Bone marrow (tissue), 2 donors: ENCODE data around the gene HPRT1.
"Not testable (repeated sequence)": the region's sequence is repeated elsewhere in the genome, so short reads cannot be mapped to it uniquely, and the experiment has no call there.

Source experiments
- DNase-seq, 2 donors: peaks; one replicate each; lab custom pipeline; 2025; lab: John Stamatoyannopoulos, UW

Gene HPRT1

GRCh38 chrX:134460005-134460861, at the start of gene HPRT1:
TSS of gene HPRT1 (plus strand) at chrX:134460165. CDS start at chrX:134460312, 147 bp downstream.
- peak; percentile 44 to 48 for DNase-seq

DNA sequence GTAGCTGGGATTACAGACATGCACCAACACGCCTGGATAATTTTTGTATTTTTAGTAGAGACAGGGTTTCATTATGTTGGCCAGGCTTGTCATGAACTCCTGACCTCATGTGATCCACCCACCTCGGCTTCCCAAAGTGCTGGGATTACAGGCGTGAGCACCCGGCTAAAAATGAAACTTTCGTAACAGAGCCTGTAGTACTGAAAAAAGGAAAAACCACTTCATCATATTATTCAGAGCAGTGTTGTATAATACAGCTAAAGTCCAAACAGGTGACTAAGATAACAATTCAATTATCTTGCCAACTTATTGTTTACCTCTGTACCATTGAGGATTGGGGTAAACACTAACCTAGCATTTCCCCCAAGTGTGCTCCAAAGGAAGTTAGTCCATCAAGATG, 43.9 kb upstream of the HPRT1 start:
- no peak for DNase-seq

GRCh38 chrX:134418317-134419113, 41.5 kb upstream of the HPRT1 start:
- DNase-seq: no peak

DNA sequence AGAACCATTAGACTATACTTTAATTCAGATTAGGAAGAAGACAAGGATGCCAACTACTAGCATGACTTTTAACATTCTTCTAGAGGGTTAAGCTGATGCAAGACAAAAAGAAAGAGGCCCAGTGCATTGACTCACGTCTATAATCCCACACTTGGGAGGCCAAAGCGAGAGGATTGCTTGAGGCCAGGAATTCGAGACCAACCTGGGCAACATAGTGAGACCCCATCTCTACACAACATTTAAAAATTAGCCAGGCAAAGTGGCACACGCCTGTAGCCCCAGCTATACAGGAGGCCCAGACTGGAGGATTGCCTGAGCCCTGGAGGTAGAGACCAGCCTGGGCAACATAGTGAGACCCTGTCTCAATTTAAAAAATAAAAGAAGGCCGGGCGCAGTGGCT, 40.2 kb upstream of the HPRT1 start:
- no peak for DNase-seq

GRCh38 chrX:134423606-134424005, 36.4 kb upstream of the HPRT1 start:
- no peak for DNase-seq

GRCh38 chrX:134426281-134426680, 33.7 kb upstream of the HPRT1 start:
- DNase-seq: no peak

- DNase-seq: no peak
Measured at GRCh38 chrX:134431894-134432293, 28.1 kb upstream of the HPRT1 start.

DNA sequence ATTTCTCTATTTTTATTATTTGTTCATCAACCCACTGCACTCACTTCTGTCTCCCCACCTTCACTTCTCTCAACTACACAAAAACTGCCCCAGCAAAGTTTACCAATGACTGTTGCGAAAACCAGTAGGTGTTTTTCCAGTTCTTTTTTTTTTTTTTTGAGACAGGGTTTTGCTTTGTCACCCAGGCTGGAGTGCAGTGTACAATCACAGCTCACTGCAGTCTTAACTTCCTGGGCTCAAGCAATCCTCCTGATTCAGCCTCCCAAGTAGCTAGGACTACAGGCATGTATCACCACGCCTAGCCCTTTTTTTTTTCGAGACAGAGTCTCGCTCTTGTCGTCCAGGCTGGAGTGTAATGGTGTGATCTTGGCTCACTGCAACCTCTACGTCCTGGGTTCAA, 24.1 kb upstream of the HPRT1 start:
- no peak for DNase-seq

DNA sequence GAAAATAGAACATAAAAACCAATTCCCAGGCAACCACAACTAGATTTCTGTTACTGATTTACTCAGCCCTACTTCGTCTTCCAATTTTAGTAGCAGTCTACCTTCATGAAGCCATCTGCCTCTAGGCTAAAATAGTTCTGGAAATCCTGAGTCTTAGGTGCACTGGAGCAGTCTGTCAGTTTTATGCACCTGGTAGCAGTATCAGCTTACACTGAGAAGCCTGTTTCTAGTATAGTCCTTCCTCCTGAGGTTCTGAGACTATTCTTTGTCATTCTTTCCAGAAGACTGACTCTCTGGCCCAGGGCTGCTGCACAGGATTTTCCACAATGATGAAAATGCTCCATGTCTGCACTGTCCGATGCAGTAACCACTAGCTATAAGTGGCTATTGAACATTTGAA, 16.9 kb upstream of the HPRT1 start:
- no peak for DNase-seq

DNA sequence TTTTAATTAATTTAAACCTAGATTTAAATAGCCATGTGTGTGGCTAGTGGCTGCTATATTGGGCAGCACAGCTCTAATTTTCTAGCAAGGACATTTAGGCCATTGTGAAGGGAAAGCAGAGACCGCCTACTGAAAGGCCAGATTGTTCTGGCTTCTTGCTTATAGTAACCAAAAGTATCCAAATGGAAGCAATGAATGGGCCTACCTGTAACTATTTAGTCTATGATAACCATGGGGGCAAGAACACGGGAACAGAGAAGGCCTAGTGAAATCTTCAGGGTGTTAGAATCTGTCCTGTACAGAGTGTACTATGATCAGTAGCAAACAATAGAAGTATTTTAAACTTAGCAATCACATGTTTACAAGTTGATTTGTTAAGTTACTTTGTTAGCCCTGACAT, 16.5 kb upstream of the HPRT1 start:
- DNase-seq: no peak

DNA sequence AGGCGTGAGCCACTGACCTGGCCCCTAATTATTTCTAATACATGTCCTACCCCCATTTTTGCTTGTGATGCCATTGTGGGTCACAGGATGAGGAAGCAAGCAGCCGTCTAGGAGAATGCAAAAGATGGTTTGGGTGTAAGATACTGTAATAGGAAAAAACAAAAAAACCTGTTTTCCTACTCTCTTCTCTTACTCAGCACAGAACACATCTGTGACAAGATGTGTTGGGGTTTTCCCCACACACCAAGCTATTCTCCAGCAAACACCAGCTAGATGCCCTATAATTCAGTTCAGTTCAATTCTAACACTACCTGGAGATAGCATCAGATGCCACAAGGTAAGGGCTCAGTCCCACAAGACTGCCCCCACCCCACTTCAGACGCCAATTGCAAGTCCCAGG, 15.3 kb upstream of the HPRT1 start:
- DNase-seq: no peak

DNA sequence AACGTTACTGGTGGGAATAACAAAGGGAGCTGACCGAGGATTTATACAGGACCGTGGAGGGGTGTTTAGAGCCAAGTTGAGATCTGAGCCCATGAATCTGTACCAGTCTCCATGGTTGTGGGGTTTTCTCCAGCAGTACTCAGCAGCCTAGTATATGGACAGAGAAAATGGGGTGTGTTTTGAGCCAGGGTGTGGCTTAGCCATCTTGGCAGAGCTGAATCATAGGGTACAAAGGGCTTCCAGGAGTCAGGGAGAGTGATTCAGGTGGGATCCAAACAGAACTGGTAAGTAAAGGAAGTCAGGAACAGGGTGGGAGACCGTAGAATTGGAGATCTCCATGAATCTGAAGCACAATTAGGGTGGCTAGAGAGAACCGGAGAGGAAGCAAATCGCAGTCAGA, 7.4 kb upstream of the HPRT1 start:
- DNase-seq: no peak

- DNase-seq: no peak
Measured at GRCh38 chrX:134453631-134454030, 6.3 kb upstream of the HPRT1 start.

GRCh38 chrX:134454506-134454905, 5.5 kb upstream of the HPRT1 start:
- DNase-seq: no peak

- no peak for DNase-seq
Measured at GRCh38 chrX:134457708-134458107, 2.3 kb upstream of the HPRT1 start.

- no peak for DNase-seq
Measured at GRCh38 chrX:134459683-134460004, 321 bp upstream of the HPRT1 start.

DNA sequence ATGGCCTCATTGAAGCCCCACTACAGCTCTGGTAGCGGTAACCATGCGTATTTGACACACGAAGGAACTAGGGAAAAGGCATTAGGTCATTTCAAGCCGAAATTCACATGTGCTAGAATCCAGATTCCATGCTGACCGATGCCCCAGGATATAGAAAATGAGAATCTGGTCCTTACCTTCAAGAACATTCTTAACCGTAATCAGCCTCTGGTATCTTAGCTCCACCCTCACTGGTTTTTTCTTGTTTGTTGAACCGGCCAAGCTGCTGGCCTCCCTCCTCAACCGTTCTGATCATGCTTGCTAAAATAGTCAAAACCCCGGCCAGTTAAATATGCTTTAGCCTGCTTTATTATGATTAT, 876 bp downstream of the HPRT1 start:
- DNase-seq: no peak

GRCh38 chrX:134461437-134461836, 1.5 kb downstream of the HPRT1 start:
- DNase-seq: no peak

GRCh38 chrX:134462927-134463326, 3.0 kb downstream of the HPRT1 start:
- DNase-seq: no peak

GRCh38 chrX:134464453-134464852, 4.5 kb downstream of the HPRT1 start:
- DNase-seq: not testable (repeated sequence)

- DNase-seq: peak in 1 of 2 donors; percentile 52
Measured at GRCh38 chrX:134469486-134469885, 9.5 kb downstream of the HPRT1 start.

GRCh38 chrX:134470013-134470412, 10.0 kb downstream of the HPRT1 start:
- no peak for DNase-seq

DNA sequence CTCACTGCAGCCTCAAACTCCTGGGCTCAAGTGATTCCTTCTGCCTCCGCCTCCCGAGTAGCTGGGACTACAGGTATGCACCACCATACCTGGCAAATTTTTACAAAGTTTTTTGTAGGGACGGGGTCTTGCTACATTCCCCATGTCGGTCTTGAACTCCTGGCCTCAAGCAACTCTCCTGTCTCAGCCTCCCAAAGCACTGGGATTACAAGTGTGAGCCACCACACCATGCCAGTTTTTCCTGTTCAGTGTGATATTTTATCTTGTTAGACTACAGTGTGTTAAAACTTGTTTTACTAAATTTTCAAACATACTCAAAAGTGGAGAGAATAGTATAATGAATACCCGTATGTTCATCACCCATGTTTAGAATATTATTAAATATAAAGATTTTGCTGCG, 12.1 kb downstream of the HPRT1 start:
- DNase-seq: no peak

DNA sequence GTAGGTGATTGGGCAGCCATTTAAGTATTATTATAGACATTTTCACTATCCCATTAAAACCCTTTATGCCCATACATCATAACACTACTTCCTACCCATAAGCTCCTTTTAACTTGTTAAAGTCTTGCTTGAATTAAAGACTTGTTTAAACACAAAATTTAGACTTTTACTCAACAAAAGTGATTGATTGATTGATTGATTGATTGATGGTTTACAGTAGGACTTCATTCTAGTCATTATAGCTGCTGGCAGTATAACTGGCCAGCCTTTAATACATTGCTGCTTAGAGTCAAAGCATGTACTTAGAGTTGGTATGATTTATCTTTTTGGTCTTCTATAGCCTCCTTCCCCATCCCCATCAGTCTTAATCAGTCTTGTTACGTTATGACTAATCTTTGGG, 16.3 kb downstream of the HPRT1 start:
- DNase-seq: no peak
